Adrenal gland (tissue), 5 donors: ENCODE measurements around the gene ITPKA.

Experiments used
- POLR2A ChIP-seq, 2 donors: fragments of 450-650 bp; IDR thresholded peaks; one replicate each; pipeline ENCODE4 v1.6.1; 2017; ENCODE audit warnings: antibody characterized with exemption in 2 of 2, mild to moderate bottlenecking in 2 of 2, moderate library complexity in 1 of 2
- TF ChIP-seq, protein P1 (sequence below), 6 experiments: fragments of 450-650 bp in 4 of 6; fragments of 200-600 bp in 2 of 6; sonication (generic) in 1 of 6; IDR thresholded peaks; 1 replicate in 5 of 6; 2 replicates in 1 of 6; pipeline versions ENCODE4 v1.5.1 to v1.8.0; 2016 to 2021; ENCODE audit warnings: antibody characterized with exemption in 6 of 6, mild to moderate bottlenecking in 2 of 6, moderate library complexity in 1 of 6
- donor health status: DM: no; HTN: no; CAD: no.

DNA sequence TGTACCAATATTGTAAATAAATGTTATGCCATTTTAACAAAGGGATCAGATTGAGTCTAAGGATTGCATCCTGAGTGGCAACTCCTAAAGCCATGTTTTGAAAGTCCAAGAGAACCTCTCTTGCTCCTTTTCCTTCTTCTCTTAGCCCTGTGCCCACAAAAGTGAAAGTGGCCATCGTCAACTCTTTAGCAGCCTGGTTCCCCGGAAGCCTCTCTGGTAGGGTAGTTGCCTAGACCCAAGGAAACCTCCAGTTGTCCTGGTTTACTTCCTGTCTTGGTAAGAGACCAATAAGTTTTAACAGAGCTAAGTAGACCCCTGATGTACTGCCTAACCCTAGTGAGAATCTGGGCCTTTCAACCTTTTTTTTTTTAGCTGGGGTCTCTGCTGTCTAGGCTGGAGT, 10.2 kb upstream of the ITPKA start:
- TF ChIP-seq, protein P1, sequence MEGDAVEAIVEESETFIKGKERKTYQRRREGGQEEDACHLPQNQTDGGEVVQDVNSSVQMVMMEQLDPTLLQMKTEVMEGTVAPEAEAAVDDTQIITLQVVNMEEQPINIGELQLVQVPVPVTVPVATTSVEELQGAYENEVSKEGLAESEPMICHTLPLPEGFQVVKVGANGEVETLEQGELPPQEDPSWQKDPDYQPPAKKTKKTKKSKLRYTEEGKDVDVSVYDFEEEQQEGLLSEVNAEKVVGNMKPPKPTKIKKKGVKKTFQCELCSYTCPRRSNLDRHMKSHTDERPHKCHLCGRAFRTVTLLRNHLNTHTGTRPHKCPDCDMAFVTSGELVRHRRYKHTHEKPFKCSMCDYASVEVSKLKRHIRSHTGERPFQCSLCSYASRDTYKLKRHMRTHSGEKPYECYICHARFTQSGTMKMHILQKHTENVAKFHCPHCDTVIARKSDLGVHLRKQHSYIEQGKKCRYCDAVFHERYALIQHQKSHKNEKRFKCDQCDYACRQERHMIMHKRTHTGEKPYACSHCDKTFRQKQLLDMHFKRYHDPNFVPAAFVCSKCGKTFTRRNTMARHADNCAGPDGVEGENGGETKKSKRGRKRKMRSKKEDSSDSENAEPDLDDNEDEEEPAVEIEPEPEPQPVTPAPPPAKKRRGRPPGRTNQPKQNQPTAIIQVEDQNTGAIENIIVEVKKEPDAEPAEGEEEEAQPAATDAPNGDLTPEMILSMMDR (IDR thresholded peaks at IDR 0.05): no peak
- TF ChIP-seq POLR2A (IDR thresholded peaks at IDR 0.05): no peak
